Thymus (tissue), 11 donors: Measurements from ENCODE around the gene GK. TPM values are rescaled to one million over a fixed set of nuclear protein-coding genes. Genes with fewer than 3 reads are reported as not detected.
"Not testable (repeated sequence)": the region's sequence is repeated elsewhere in the genome, so short reads cannot be mapped to it uniquely, and the experiment has no call there.

Experiments used
- DNase-seq, 9 donors: peaks; one replicate each; pipeline ENCODE4 v3.0.0-alpha.2; 2013; ENCODE audit warnings: low spot score in 9 of 9, low read depth in 6 of 9, missing footprints in 1 of 9
- H3K27ac ChIP-seq, 2 donors: one replicate each; pipeline ENCODE4 v1.5.1; 2013; ENCODE audit warnings: control low read depth in 1 of 2, low read depth in 1 of 2, low read length in 1 of 2, mild to moderate bottlenecking in 1 of 2, moderate library complexity in 1 of 2
- H3K27me3 ChIP-seq, 2 donors: one replicate each; pipeline ENCODE4 v1.5.1; 2013; ENCODE audit warnings: low read length in 1 of 2; ENCODE audit not compliant: control insufficient read depth in 2 of 2, insufficient read depth in 1 of 2
- H3K36me3 ChIP-seq, 2 donors: one replicate each; pipeline ENCODE4 v1.5.1; 2013; ENCODE audit warnings: low read length in 1 of 2, mild to moderate bottlenecking in 1 of 2, moderate library complexity in 1 of 2; ENCODE audit not compliant: control insufficient read depth in 2 of 2, insufficient read depth in 2 of 2
- H3K4me1 ChIP-seq, 2 donors: one replicate each; pipeline ENCODE4 v1.5.1; 2013; ENCODE audit warnings: low read length in 2 of 2; ENCODE audit not compliant: control insufficient read depth in 2 of 2, insufficient read depth in 2 of 2
- H3K4me3 ChIP-seq, 2 donors: one replicate each; pipeline ENCODE4 v1.5.1; 2013; ENCODE audit warnings: low read length in 2 of 2, control low read depth in 1 of 2, mild to moderate bottlenecking in 1 of 2
- H3K9me3 ChIP-seq, 2 donors: one replicate each; pipeline ENCODE4 v1.5.1; 2013; ENCODE audit warnings: low read length in 1 of 2, mild to moderate bottlenecking in 1 of 2; ENCODE audit not compliant: control insufficient read depth in 2 of 2, insufficient read depth in 1 of 2
- WGBS: extraction: QIAGEN DNeasy Blood & Tissue Kit; methylation state at CpG from one replicate; pipeline ENCODE4 v1.1.7; 2013; 5-methylcytosine and 5-hydroxymethylcytosine counted together
- polyA plus RNA-seq: library from polyadenylated mRNA; stranded (reverse); fragments of 200-250 nt; gene quantifications from one replicate; pipeline ENCODE4 v1.2.3, GENCODE V29; 2013
- total RNA-seq: library from RNA; stranded (reverse); fragments of 120-200 nt; gene quantifications from one replicate; pipeline ENCODE4 v1.2.4, GENCODE V29; 2013
- donor health status: healthy.

Gene GK
- total and polyA plus RNA-seq, 2 donors, result 6.2 to 8.6 TPM

DNA sequence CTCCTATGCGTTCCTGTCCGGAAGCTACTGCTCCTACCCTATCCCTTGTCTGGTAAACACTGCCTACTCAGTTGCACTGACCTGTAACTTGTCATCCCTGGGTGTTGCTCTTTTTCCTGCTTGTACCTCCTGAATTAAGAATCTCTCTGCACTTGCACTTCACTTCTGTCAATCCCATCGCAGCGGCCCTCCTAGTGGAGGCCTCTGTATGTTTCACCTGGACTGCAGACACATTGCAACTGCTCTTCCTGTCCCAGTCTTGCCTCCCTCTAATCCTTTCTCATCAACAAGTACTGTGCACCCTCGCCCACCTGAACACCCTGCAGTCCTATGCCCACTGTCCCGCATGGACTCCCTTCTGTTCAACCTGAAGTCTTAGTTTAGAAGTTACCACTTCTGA is 8.0 kb downstream of the GK start:
- H3K4me3 ChIP-seq, result no peak overlapping the region
- no peaks in the 10 kb centered on the region for H3K27me3 ChIP-seq
- no peaks in the 10 kb centered on the region for H3K4me1 ChIP-seq
- no peaks in the 10 kb centered on the region for H3K36me3 ChIP-seq
- H3K27ac ChIP-seq, result no peak overlapping the region
- DNase-seq, result no peak
- no peaks in the 10 kb centered on the region for H3K9me3 ChIP-seq
- 97% methylated on average over 6 of the region's 6 CpGs for WGBS

DNA sequence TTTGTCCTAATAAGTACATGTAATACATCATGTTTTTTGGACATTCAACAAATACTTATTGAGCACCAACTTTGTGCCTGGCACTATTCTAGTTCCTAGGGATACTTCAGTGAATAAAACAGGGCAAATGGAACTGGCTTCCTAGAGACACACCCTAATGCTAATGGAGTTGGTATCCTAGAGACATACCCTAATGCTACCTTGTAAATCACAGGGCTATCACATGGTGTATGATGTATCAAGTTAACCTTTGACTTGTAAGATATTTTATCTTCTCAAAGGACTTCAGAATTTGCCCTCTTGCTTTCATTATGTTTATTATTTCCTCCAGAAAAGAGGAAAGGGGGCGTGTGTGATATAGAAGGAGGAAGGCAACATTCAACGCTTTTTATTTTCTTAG is 10.1 kb downstream of the GK start:
- DNase-seq, result no peak
- Histone ChIP-seq H3K4me3 (no peak overlapping the region), H3K27ac (no peak overlapping the region), H3K36me3 (no peaks in the 10 kb centered on the region), H3K9me3 (no peaks in the 10 kb centered on the region), H3K27me3 (no peaks in the 10 kb centered on the region), H3K4me1 (no peaks in the 10 kb centered on the region)
- 94% methylated on average over 2 of the region's 2 CpGs for WGBS

DNA sequence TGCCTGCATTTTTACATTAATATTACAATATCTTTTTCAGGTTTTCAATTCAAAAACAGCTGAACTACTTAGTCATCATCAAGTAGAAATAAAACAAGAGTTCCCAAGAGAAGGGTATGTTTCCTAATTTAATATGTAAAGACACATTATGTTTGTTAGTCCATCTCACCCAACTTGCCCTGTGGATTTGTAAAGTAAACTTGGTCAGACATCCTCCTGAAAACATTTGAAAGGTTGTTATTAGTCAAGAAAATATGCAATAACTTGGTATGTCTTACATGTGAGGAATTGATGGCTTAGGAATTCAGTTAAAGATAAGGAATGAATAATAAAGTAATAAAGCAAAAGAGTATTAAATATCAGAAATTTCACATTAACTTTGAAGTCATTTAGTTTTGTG is 12.2 kb downstream of the GK start:
- Histone ChIP-seq H3K36me3 (peaks cover 0 to 3% of the 10 kb centered on the region in 2 donors), H3K27ac (no peak overlapping the region), H3K4me1 (no peaks in the 10 kb centered on the region), H3K27me3 (no peaks in the 10 kb centered on the region), H3K9me3 (no peaks in the 10 kb centered on the region), H3K4me3 (no peak overlapping the region)
- DNase-seq, result no peak

DNA sequence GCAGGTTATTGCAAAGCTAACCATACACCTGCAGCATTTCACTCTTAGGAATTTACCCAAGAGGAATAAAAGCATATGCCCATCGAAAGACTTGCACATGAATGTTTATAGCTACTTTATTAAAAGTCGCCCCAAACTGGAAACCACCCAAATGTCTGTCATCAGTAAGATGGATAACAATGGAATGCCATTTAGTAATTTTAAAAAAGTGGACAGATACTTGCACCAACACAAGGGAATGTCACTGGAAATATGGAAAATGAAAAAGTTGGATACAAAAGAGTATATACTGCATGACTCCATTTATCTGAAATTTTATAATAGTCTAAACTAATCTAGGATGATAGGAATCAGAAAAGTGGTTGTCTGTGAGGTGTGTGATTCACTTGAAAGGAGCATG is 12.9 kb downstream of the GK start:
- H3K4me1 ChIP-seq, result no peaks in the 10 kb centered on the region
- WGBS, result 97% methylated on average over 2 of the region's 2 CpGs
- H3K36me3 ChIP-seq, result peaks cover 0 to 3% of the 10 kb centered on the region in 2 donors
- no peak overlapping the region for H3K27ac ChIP-seq
- H3K27me3 ChIP-seq, result no peaks in the 10 kb centered on the region
- no peak overlapping the region for H3K4me3 ChIP-seq
- no peak for DNase-seq
- H3K9me3 ChIP-seq, result no peaks in the 10 kb centered on the region

DNA sequence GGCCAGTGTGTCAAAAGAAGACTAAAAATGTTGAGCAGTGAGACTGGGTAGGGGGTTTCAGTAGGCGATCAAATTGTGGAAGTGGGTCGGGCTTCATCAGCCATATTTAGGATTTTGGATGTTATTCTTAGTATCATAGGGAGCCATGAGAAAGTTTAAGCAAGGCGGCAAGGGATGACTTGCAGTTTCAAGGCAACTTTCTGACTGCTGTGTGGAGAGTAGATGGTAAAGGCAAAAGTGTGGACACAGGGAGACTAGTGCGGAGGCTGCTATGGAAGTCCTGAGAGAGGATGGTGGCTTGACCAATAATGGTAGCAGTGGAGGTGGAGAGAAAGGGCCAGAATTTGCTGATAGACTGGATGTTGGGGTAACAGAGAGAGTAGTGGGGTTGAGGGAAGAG is 15.4 kb downstream of the GK start:
- DNase-seq, result no peak
- WGBS, result 96% methylated on average over 4 of the region's 4 CpGs
- no peaks in the 10 kb centered on the region for H3K27me3 ChIP-seq
- H3K36me3 ChIP-seq, result peaks cover 0 to 3% of the 10 kb centered on the region in 2 donors
- H3K4me1 ChIP-seq, result no peaks in the 10 kb centered on the region
- no peak overlapping the region for H3K27ac ChIP-seq
- H3K4me3 ChIP-seq, result no peak overlapping the region
- no peaks in the 10 kb centered on the region for H3K9me3 ChIP-seq

DNA sequence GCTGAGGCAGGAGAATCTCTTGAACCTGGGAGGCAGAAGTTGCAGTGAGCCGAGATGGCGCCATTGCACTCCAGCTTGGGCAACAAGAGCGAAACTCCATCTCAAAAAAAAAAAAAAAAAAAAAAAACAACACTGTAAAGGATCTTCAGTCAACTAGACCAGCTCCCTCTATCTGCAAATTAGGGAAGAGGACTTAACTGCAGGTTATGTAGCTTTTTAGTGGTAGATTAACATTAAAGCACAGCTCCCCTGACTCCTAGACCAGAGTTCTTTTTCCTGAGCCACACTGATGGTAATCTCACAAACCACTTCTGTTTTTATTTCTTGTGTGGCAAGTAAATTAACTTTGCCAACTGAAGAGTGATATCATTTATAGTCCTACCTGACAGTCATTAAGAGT is 18.0 kb downstream of the GK start:
- DNase-seq, H3K4me3 ChIP-seq, H3K27ac ChIP-seq, H3K9me3 ChIP-seq, H3K36me3 ChIP-seq, H3K27me3 ChIP-seq, H3K4me1 ChIP-seq: not testable (repeated sequence)
- WGBS, result 94% methylated on average over 3 of the region's 3 CpGs

DNA sequence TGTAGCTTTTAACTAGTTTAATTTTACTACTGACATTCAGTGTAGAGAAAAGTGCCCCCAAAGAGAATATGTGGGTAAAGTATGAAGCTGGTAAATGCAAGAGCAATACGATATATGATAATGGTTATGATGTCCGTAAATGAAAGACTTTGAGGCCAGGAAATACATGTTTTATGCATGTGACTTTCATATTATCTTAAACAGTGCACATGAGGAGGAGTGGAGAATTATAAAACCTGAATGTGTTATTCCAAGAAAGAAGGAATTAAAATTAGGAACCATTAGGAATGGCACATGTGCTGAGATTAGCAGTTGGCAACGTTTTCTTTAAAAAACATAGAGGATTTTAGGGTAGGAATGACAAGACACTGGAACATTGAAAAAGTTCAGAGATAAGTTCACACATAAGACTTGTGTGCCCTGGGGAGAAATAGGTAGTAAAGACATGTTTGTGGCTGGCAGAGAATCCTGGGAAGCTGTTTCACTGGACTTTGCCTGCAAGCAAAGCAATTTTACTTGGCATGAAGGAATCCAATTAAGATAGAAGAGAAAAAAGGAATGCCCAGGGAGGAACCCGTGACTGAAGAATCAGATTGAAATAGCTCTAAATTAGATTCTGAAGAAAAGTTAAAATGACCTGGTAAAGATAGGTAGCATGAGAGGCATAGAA is 20.0 kb downstream of the GK start:
- Histone ChIP-seq H3K4me1 (no peaks in the 10 kb centered on the region), H3K27ac (no peak overlapping the region)
- 97% methylated on average over 4 of the region's 4 CpGs for WGBS

DNA sequence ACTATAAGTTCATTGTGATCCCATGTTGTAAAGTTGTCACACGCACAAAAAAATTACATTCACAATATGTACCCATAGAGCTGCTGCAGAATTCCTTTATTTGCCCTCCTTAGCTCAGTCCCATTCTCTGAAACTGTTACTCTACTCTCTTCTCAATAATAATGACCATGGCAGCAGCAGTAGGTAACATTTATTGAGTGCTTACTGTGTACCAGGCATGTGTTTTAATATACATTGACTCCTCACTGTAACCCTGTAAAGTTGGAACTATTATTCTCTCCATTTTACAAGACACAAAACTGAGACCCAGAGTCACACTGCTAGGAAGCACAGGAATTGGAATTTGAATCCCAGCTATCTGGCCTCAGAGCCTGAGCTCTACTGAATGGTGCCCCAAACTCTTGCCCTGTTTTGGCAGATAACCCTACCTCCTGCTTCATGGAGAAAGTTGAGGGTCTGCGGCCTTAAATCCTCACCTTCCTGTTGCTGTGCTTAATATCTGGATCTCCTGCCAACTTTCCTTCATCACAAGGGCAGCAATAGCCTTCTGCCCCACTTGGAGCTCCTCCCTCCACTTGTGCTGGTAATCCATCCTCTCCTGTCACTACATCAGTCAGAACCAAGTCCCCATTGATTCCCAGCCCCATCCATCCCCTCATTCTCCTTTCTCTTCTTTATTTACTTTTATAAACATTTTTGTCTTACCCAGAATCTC is 20.8 kb downstream of the GK start:
- no peak overlapping the region for H3K4me3 ChIP-seq
- H3K36me3 ChIP-seq, result no peaks in the 10 kb centered on the region
- H3K27ac ChIP-seq, result no peak overlapping the region
- H3K27me3 ChIP-seq, result no peaks in the 10 kb centered on the region
- H3K9me3 ChIP-seq, result no peaks in the 10 kb centered on the region
- H3K4me1 ChIP-seq, result no peaks in the 10 kb centered on the region
- 96% methylated on average over 2 of the region's 2 CpGs for WGBS
- DNase-seq, result no peak

More for the DNA sequence above, 20.0 kb downstream of the GK start:
- peaks cover 0 to 3% of the 10 kb centered on the region in 2 donors for H3K36me3 ChIP-seq
- H3K9me3 ChIP-seq, result no peaks in the 10 kb centered on the region
- H3K27me3 ChIP-seq, result no peaks in the 10 kb centered on the region
- H3K4me3 ChIP-seq, result no peak overlapping the region
- no peak for DNase-seq

DNA sequence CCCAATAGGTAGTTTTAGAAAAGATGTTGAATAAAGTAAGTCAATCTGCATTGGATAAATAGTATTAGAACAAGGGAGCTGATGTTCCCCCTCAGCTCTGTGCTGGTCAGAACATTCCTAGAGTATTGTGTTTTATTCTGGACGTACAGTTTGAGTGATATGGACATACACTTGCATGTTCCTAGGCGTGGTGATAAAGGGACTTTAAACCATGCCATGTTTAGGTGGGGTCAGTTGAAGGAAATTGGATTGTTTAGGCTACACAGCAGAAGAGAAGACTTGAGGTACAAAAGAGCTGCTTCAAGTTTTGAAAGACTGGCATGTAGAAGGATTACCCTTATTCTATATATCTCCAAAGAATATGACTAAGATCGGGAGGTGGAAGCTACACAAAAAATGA is 21.6 kb downstream of the GK start:
- H3K4me1 ChIP-seq, result no peaks in the 10 kb centered on the region
- H3K9me3 ChIP-seq, result no peaks in the 10 kb centered on the region
- no peak overlapping the region for H3K27ac ChIP-seq
- no peak for DNase-seq
- H3K27me3 ChIP-seq, result no peaks in the 10 kb centered on the region
- H3K4me3 ChIP-seq, result no peak overlapping the region
- 98% methylated on average over 3 of the region's 3 CpGs for WGBS
- no peaks in the 10 kb centered on the region for H3K36me3 ChIP-seq
